Glomerular endothelial cell (primary cell): Measurements from ENCODE around the gene DOCK4. TPM values are rescaled to one million over a fixed set of nuclear protein-coding genes. Genes with fewer than 3 reads are reported as not detected.

Source experiments
- DNase-seq: peaks from one replicate; pipeline ENCODE4 v3.0.0-alpha.2; 2011; ENCODE audit warnings: low read depth, low spot score; ENCODE audit errors: extremely low read depth
- total RNA-seq: library from RNA; depleted of rRNA; stranded (reverse); fragments of >200 nt; gene quantifications from 2 replicates; pipeline ENCODE4 v1.2.3, GENCODE V29; 2015

The DOCK4 gene
- total RNA-seq, 1 donor from 2014 or later: 150 TPM

- no peak for DNase-seq
Measured at GRCh38 chr7:111982804-111983203, 223.4 kb downstream of the DOCK4 start.

GRCh38 chr7:111982133-111982532 is 224.1 kb downstream of the DOCK4 start:
- DNase-seq: no peak

- DNase-seq: no peak
Measured at GRCh38 chr7:111980725-111981124, 225.5 kb downstream of the DOCK4 start.

DNA sequence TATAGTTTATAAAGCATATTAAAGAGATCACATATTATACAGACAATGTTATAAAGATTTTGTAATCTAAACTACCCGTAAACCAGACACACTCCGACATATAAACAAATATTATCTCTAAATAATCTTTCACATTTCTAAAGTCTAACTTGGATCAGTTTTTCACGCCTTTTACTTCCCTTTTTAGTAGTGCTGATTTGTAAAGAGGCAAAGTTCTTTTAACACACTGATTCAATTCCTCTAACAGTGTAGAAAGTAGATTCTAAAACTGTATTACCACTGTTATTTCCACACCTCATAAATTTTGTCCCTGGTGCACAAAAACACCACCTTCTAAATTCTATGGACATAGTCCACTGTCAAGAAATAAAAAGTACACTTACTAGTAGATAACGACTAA is 230.9 kb downstream of the DOCK4 start:
- no peak for DNase-seq

DNA sequence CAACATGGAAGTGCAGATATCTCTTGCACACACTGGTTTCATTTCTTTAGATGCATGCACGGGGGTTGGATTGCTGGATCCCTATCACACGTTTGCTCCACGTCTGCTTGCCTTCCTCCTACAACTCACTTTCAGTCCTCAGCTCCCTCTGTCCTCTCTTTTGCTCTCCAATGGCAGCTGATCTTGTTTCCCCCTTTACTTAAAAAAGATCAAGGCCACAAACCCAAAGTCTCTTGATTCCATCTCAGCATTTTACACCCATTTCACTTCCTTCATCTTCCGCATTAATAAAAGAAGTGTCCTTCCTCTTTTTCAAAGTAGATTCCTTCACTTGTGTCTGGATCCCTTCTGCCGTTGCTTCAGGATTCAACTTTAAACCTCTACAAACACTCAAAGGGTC is 245.2 kb downstream of the DOCK4 start:
- DNase-seq: no peak

- no peak for DNase-seq
Measured at GRCh38 chr7:111958896-111959295, 247.3 kb downstream of the DOCK4 start.

- no peak for DNase-seq
Measured at GRCh38 chr7:111958431-111958830, 247.8 kb downstream of the DOCK4 start.

- no peak for DNase-seq
Measured at GRCh38 chr7:111955616-111956015, 250.6 kb downstream of the DOCK4 start.

- no peak for DNase-seq
Measured at GRCh38 chr7:111954474-111955381, 251.5 kb downstream of the DOCK4 start.

- DNase-seq: no peak
Measured at GRCh38 chr7:111954056-111954455, 252.1 kb downstream of the DOCK4 start.

GRCh38 chr7:111953611-111954010 is 252.6 kb downstream of the DOCK4 start:
- no peak for DNase-seq

DNA sequence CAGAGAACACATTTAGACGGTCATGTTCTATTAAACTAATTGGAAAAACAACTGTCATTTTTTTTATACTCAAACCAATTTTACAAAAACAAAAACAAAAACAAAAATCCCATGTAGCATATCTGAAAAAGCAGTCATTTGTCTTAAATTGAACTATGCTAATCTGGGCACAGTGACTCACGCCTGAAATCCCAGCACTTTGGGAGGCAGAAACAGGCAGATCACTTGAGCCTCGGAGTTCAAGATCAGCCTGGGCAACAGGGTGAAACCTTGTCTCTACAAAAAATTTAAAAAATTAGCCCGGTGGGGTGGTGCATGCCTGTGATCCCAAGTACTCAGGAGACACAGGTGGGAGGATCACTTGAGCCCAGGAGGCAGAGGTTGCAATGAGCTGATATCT is 253.4 kb downstream of the DOCK4 start:
- no peak for DNase-seq

DNA sequence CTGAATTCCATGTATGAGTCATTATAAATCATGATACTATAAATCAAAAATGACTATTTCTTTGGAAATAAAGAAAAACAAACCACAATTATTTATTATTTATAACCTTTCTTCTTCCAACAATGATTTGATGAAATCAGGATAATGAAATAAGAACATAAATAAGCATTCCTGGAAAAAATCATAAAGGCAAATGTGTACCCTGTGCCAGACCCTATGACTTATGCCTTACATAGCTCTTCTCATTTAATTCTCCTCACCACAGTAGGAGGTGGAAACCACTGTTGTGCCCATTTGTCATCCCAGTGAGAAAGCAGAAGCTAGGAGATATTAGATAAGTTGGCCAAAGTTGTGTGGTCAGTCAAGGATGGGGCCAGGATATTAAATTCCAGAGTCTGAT is 255.1 kb downstream of the DOCK4 start:
- DNase-seq: no peak

GRCh38 chr7:111942450-111943081 is 263.6 kb downstream of the DOCK4 start:
- DNase-seq: no peak

GRCh38 chr7:111937163-111937562 is 269.0 kb downstream of the DOCK4 start:
- no peak for DNase-seq

DNA sequence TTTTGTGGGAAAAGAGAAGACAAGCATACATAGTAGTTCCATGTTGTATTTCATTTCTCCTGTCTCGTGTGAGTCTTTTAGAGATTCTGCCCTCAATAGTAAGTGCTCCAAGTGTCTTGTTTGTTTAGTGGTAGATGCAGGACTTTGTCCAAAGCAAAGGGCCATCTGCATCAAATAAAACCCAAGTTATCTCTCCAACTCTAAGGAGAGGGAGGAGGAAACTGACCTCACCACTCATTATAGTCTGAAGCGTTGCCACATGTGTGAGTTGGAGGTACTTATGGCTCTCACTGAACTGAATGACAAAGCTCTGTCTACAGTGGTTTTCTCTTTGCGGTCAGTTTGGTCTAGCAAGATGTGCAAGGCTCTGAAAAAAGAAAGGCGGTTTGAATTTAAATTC is 272.6 kb downstream of the DOCK4 start:
- DNase-seq: no peak

- DNase-seq: no peak
Measured at GRCh38 chr7:111931958-111932357, 274.2 kb downstream of the DOCK4 start.

DNA sequence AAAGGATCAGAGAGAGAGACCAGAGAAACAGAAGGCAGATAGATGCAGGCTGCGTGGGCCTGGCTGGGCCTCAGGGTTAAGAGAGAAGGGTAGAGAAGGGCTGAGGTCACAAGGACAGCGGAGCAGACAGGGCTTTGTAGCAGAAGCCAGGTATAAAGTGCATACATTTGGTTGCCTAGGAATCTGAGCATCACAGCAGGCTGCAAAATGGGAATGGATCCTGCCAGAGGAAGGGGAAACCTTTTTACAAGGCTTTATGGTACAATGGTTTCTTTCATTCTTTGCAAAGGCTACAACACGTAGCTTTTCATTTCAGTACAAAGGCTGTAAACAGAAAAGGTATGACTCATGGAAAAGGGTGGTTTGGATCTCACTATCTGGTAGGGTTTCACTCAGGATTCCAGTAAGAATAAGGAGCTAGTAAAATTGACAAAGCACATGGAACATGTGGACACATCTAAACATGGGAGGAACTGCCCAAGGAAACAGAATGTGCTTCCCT is 275.1 kb downstream of the DOCK4 start:
- DNase-seq: no peak

- no peak for DNase-seq
Measured at GRCh38 chr7:111929264-111929663, 276.9 kb downstream of the DOCK4 start.

- no peak for DNase-seq
Measured at GRCh38 chr7:111927353-111928019, 278.7 kb downstream of the DOCK4 start.

- no peak for DNase-seq
Measured at GRCh38 chr7:111920329-111920728, 285.9 kb downstream of the DOCK4 start.
